Natural killer cell treated with Interleukin-12 subunit alpha and Interleukin-12 subunit beta and Interleukin-15 and Interleukin-18, amount 100 ng/mL, for 72 hours (primary cell): ENCODE data around the gene NFYC. TPM values are rescaled to one million over a fixed set of nuclear protein-coding genes. Genes with fewer than 3 reads are reported as not detected.

Experiments used
- ATAC-seq, 2 donors: fragments of 150-1000 bp; cut with Tn5 transposase in 1 of 2; sonication (Bioruptor Pico), chemical (Tn5 transposase) in 1 of 2; 2 replicates each; pipeline ENCODE4 v1.10.0; 2021
- DNase-seq: peaks from one replicate; pipeline ENCODE4 v3.0.0; 2022; ENCODE audit warnings: low spot score
- H3K27ac Mint-ChIP-seq, 2 donors: 1 replicate in 1 of 2; 2 replicates in 1 of 2; pipeline ENCODE4 v1.8.0; 2022; ENCODE audit warnings: mixed read lengths in 2 of 2, mild to moderate bottlenecking in 1 of 2, moderate library complexity in 1 of 2
- H3K27me3 Mint-ChIP-seq, 2 donors: 1 replicate in 1 of 2; 2 replicates in 1 of 2; pipeline ENCODE4 v1.8.0; 2022; ENCODE audit warnings: mixed read lengths in 2 of 2
- H3K36me3 Mint-ChIP-seq: one replicate; pipeline ENCODE4 v1.8.0; 2022; ENCODE audit warnings: mixed read lengths
- H3K4me1 Mint-ChIP-seq, 2 donors: 1 replicate in 1 of 2; 2 replicates in 1 of 2; pipeline ENCODE4 v1.8.0; 2022; ENCODE audit warnings: low read depth in 2 of 2, mixed read lengths in 2 of 2, mild to moderate bottlenecking in 1 of 2
- H3K4me3 Mint-ChIP-seq: one replicate; pipeline ENCODE4 v1.8.0; 2022; ENCODE audit warnings: mixed read lengths
- H3K9me3 Mint-ChIP-seq: 2 replicates; pipeline ENCODE4 v1.8.0; 2022; ENCODE audit warnings: mixed read lengths
- total RNA-seq, 2 donors: library from RNA; stranded (reverse); gene quantifications; one replicate each; pipeline ENCODE4 v1.2.3, GENCODE V29; 2022

NFYC gene
- total RNA-seq, 2 donors from 2014 or later: 56.7 to 80.3 TPM

GRCh38 chr1:40679165-40679953, 12.1 kb upstream of the NFYC start:
- H3K27ac Mint-ChIP-seq: no peak overlapping the region
- H3K27me3 Mint-ChIP-seq: peaks cover 0 to 2% of the 10 kb centered on the region in 2 donors
- DNase-seq: no peak
- H3K4me3 Mint-ChIP-seq: no peak overlapping the region
- ATAC-seq: no peak
- no peaks in the 10 kb centered on the region for H3K4me1 Mint-ChIP-seq
- no peaks in the 10 kb centered on the region for H3K9me3 Mint-ChIP-seq
- H3K36me3 Mint-ChIP-seq: no peaks in the 10 kb centered on the region

- H3K27ac Mint-ChIP-seq: no peak overlapping the region
- no peaks in the 10 kb centered on the region for H3K9me3 Mint-ChIP-seq
- no peak for ATAC-seq
- peaks cover 12% of the 10 kb centered on the region for H3K36me3 Mint-ChIP-seq
- peaks cover 0 to 2% of the 10 kb centered on the region in 2 donors for H3K4me1 Mint-ChIP-seq
- H3K4me3 Mint-ChIP-seq: no peak overlapping the region
- no peak for DNase-seq
- no peaks in the 10 kb centered on the region for H3K27me3 Mint-ChIP-seq
These were observed 6.8 kb upstream of the NFYC start for GRCh38 chr1:40684669-40685068.

- Mint-ChIP-seq H3K27me3 (no peaks in the 10 kb centered on the region), H3K27ac (no peak overlapping the region), H3K36me3 (peaks cover 12% of the 10 kb centered on the region), H3K4me3 (no peak overlapping the region), H3K9me3 (no peaks in the 10 kb centered on the region), H3K4me1 (peaks cover 11 to 22% of the 10 kb centered on the region in 2 donors)
- DNase-seq (no peak), ATAC-seq (no peak)
These were observed 4.4 kb upstream of the NFYC start for GRCh38 chr1:40687059-40687458.

GRCh38 chr1:40687661-40688060, 3.8 kb upstream of the NFYC start:
- Mint-ChIP-seq H3K4me1 (peaks cover 17 to 28% of the 10 kb centered on the region in 2 donors), H3K36me3 (peaks cover 12% of the 10 kb centered on the region), H3K27me3 (no peaks in the 10 kb centered on the region), H3K9me3 (no peaks in the 10 kb centered on the region), H3K4me3 (no peak overlapping the region), H3K27ac (no peak overlapping the region)
- DNase-seq: no peak
- ATAC-seq: no peak

- H3K9me3 Mint-ChIP-seq: no peaks in the 10 kb centered on the region
- DNase-seq (no peak), ATAC-seq (no peak)
- H3K4me3 Mint-ChIP-seq: no peak overlapping the region
- no peaks in the 10 kb centered on the region for H3K27me3 Mint-ChIP-seq
- H3K36me3 Mint-ChIP-seq: peaks cover 12% of the 10 kb centered on the region
- peaks cover 36 to 49% of the 10 kb centered on the region in 2 donors for H3K4me1 Mint-ChIP-seq
- H3K27ac Mint-ChIP-seq: peak overlapping the region; percentile 92 to 95
These were observed 1.8 kb upstream of the NFYC start for GRCh38 chr1:40689737-40690136.

- peaks cover 38 to 51% of the 10 kb centered on the region in 2 donors for H3K4me1 Mint-ChIP-seq
- H3K9me3 Mint-ChIP-seq: no peaks in the 10 kb centered on the region
- H3K27me3 Mint-ChIP-seq: no peaks in the 10 kb centered on the region
- H3K4me3 Mint-ChIP-seq: peak overlapping the region; percentile 96
- peaks cover 12% of the 10 kb centered on the region for H3K36me3 Mint-ChIP-seq
- peak overlapping the region; percentile 92 to 95 for H3K27ac Mint-ChIP-seq
- ATAC-seq: no peak
- DNase-seq: no peak
These were observed 550 bp upstream of the NFYC start for GRCh38 chr1:40690771-40691537.

GRCh38 chr1:40692429-40692895, 958 bp downstream of the NFYC start:
- no peak for ATAC-seq
- H3K4me1 Mint-ChIP-seq: peaks cover 53 to 65% of the 10 kb centered on the region in 2 donors

GRCh38 chr1:40693425-40693824, 1.9 kb downstream of the NFYC start:
- no peak for ATAC-seq
- H3K27me3 Mint-ChIP-seq: no peaks in the 10 kb centered on the region
- H3K4me3 Mint-ChIP-seq: peak overlapping the region; percentile 96
- peak overlapping the region; percentile 92 to 95 for H3K27ac Mint-ChIP-seq
- DNase-seq: no peak
- H3K36me3 Mint-ChIP-seq: peaks cover 7% of the 10 kb centered on the region
- peaks cover 58 to 69% of the 10 kb centered on the region in 2 donors for H3K4me1 Mint-ChIP-seq
- no peaks in the 10 kb centered on the region for H3K9me3 Mint-ChIP-seq

More at GRCh38 chr1:40692429-40692895, 958 bp downstream of the NFYC start:
- no peak for DNase-seq
- H3K27ac Mint-ChIP-seq: peak overlapping the region; percentile 92 to 95
- H3K27me3 Mint-ChIP-seq: no peaks in the 10 kb centered on the region
- H3K9me3 Mint-ChIP-seq: no peaks in the 10 kb centered on the region
- peak overlapping the region; percentile 96 for H3K4me3 Mint-ChIP-seq
- peaks cover 11% of the 10 kb centered on the region for H3K36me3 Mint-ChIP-seq

GRCh38 chr1:40694353-40694874, 2.9 kb downstream of the NFYC start:
- Mint-ChIP-seq H3K36me3 (peaks cover 7% of the 10 kb centered on the region), H3K9me3 (no peaks in the 10 kb centered on the region), H3K4me1 (peaks cover 66 to 79% of the 10 kb centered on the region in 2 donors), H3K27me3 (no peaks in the 10 kb centered on the region), H3K27ac (peak overlapping the region; percentile 92 to 95), H3K4me3 (peak overlapping the region; percentile 96)
- DNase-seq (no peak), ATAC-seq (no peak)

GRCh38 chr1:40696294-40696693, 4.8 kb downstream of the NFYC start:
- Mint-ChIP-seq H3K36me3 (peaks cover 7% of the 10 kb centered on the region), H3K27me3 (no peaks in the 10 kb centered on the region), H3K9me3 (no peaks in the 10 kb centered on the region), H3K27ac (peak overlapping the region; percentile 51 to 58), H3K4me3 (peak overlapping the region; percentile 57), H3K4me1 (peaks cover 65 to 69% of the 10 kb centered on the region in 2 donors)
- no peak for ATAC-seq
- no peak for DNase-seq

GRCh38 chr1:40697436-40697835, 5.9 kb downstream of the NFYC start:
- no peaks in the 10 kb centered on the region for H3K9me3 Mint-ChIP-seq
- peak overlapping the region; percentile 51 to 58 for H3K27ac Mint-ChIP-seq
- no peaks in the 10 kb centered on the region for H3K27me3 Mint-ChIP-seq
- DNase-seq: no peak
- peaks cover 7% of the 10 kb centered on the region for H3K36me3 Mint-ChIP-seq
- peaks cover 63 to 69% of the 10 kb centered on the region in 2 donors for H3K4me1 Mint-ChIP-seq
- ATAC-seq: no peak
- peak overlapping the region; percentile 57 for H3K4me3 Mint-ChIP-seq

GRCh38 chr1:40699787-40700186, 8.3 kb downstream of the NFYC start:
- Mint-ChIP-seq H3K27ac (peak overlapping the region; percentile 82), H3K36me3 (peaks cover 7% of the 10 kb centered on the region), H3K4me1 (peaks cover 45 to 48% of the 10 kb centered on the region in 2 donors), H3K27me3 (no peaks in the 10 kb centered on the region), H3K4me3 (peak overlapping the region; percentile 68), H3K9me3 (no peaks in the 10 kb centered on the region)
- ATAC-seq (peak in 1 of 2 donors; percentile 93), DNase-seq (no peak)

GRCh38 chr1:40701684-40702083, 10.2 kb downstream of the NFYC start:
- ATAC-seq: no peak
- H3K36me3 Mint-ChIP-seq: peaks cover 5% of the 10 kb centered on the region
- no peak overlapping the region for H3K4me3 Mint-ChIP-seq
- H3K4me1 Mint-ChIP-seq: peaks cover 38 to 39% of the 10 kb centered on the region in 2 donors
- H3K9me3 Mint-ChIP-seq: no peaks in the 10 kb centered on the region
- H3K27me3 Mint-ChIP-seq: no peaks in the 10 kb centered on the region
- peak overlapping the region in 1 of 2 donors; percentile 45 for H3K27ac Mint-ChIP-seq
- no peak for DNase-seq
